HCT116 (cell line): Measurements from ENCODE around the gene MUTYH. TPM values are rescaled to one million over a fixed set of nuclear protein-coding genes. Genes with fewer than 3 reads are reported as not detected.

ENCODE experiments used
- ATAC-seq: fragments of 200-7000 bp; cut with Tn5 transposase; 2 replicates; pipeline ENCODE4 v1.9.1; 2020; ENCODE audit warnings: mild to moderate bottlenecking, moderate library complexity
- BruUV-seq: library from RNA; stranded (reverse); fragments of 400-500 nt; replicated peaks from 2 replicates; lab custom pipeline; 2021; lab: Mats Ljungman, UMichigan
- CTCF ChIA-PET: fragments of 300-600 bp; sonication (Branson Sonifier 250); formaldehyde crosslinking; loops from one replicate; lab custom pipeline; 2021; ENCODE audit warnings: antibody characterized with exemption; lab: Charles Lee
- POLR2A ChIA-PET: fragments of 300-600, 350-600 bp; sonication (Branson Sonifier 250); formaldehyde crosslinking; loops from one replicate; lab custom pipeline; 2021; ENCODE audit warnings: antibody characterized with exemption; lab: Charles Lee
- RAD21 ChIA-PET, 2 experiments: fragments of 300-600 bp; sonication (Branson Sonifier 250); formaldehyde crosslinking; loops; one replicate each; lab custom pipeline; 2023; ENCODE audit warnings: low total read pairs in 2 of 2; ENCODE audit not compliant: uncharacterized antibody in 2 of 2, unreplicated experiment in 2 of 2, low non-redundant PET in 1 of 2; lab: Charles Lee
- DNase-seq: peaks from one replicate; pipeline ENCODE4 v3.0.0-alpha.2; 2010; ENCODE audit warnings: low read depth, low spot score
- H2AFZ ChIP-seq: fragments of 200-600 bp; shearing (Covaris generic), sonication (generic); 2 replicates; pipeline ENCODE4 v1.6.1; 2017; ENCODE audit warnings: low read depth, mixed run types, mixed read lengths, antibody characterized with exemption, low read length; ENCODE audit not compliant: poor library complexity, severe bottlenecking
- H3K27ac ChIP-seq: 2 replicates; pipeline ENCODE4 v1.5.1; 2012; ENCODE audit warnings: low read depth, low read length
- H3K27me3 ChIP-seq: fragments of 200-600 bp; sonication (generic); 2 replicates; pipeline ENCODE4 v1.6.1; 2016; ENCODE audit warnings: mixed run types, low read length, mixed read lengths; ENCODE audit not compliant: insufficient read depth
- H3K36me3 ChIP-seq, 2 experiments: fragments of 200-500 bp in 1 of 2; fragments of 200-600 bp in 1 of 2; sonication (Bioruptor generic) in 1 of 2; sonication (generic) in 1 of 2; 2 replicates each; pipeline versions ENCODE4 v1.5.1 to v1.6.1; 2014 to 2016; ENCODE audit warnings: low read length in 2 of 2, inconsistent platforms in 1 of 2, mixed read lengths in 1 of 2, mixed run types in 1 of 2; ENCODE audit not compliant: insufficient read depth in 2 of 2, control insufficient read depth in 1 of 2
- H3K4me1 ChIP-seq, 2 experiments: fragments of 200-600 bp in 1 of 2; sonication (generic) in 1 of 2; 2 replicates each; pipeline versions ENCODE4 v1.5.1 to v1.6.1; 2012 to 2017; ENCODE audit warnings: low read length in 2 of 2, inconsistent platforms in 1 of 2, mild to moderate bottlenecking in 1 of 2, mixed read lengths in 1 of 2, mixed run types in 1 of 2, moderate library complexity in 1 of 2; ENCODE audit not compliant: insufficient read depth in 2 of 2, control insufficient read depth in 1 of 2
- H3K4me2 ChIP-seq: fragments of 200-600 bp; sonication (generic); 2 replicates; pipeline ENCODE4 v1.6.1; 2017; ENCODE audit warnings: mixed run types, low read length, mixed read lengths
- H3K4me3 ChIP-seq, 2 experiments: fragments of 200-600 bp in 1 of 2; sonication (generic) in 1 of 2; replicated peaks in 1 of 2; 2 replicates each; pipeline ENCODE4 v1.5.1; 2011 to 2016; ENCODE audit warnings: low read length in 2 of 2, control low read depth in 1 of 2, low read depth in 1 of 2, mild to moderate bottlenecking in 1 of 2, mixed read lengths in 1 of 2, mixed run types in 1 of 2
- H3K79me2 ChIP-seq: fragments of 200-600 bp; sonication (generic); 2 replicates; pipeline ENCODE4 v1.6.1; 2017; ENCODE audit warnings: mild to moderate bottlenecking, mixed run types, low read length, moderate library complexity, mixed read lengths; ENCODE audit not compliant: insufficient read depth
- H3K9ac ChIP-seq: fragments of 200-600 bp; sonication (generic); 2 replicates; pipeline ENCODE4 v1.6.1; 2016; ENCODE audit warnings: low read length, mixed read lengths
- H3K9me2 ChIP-seq: fragments of 200-600 bp; sonication (generic), shearing (Covaris generic); 2 replicates; pipeline ENCODE4 v1.6.1; 2017; ENCODE audit warnings: mixed run types, mild to moderate bottlenecking, moderate library complexity; ENCODE audit not compliant: insufficient read depth
- H3K9me3 ChIP-seq, 2 experiments: fragments of 200-500 bp in 1 of 2; fragments of 200-600 bp in 1 of 2; sonication (Bioruptor generic) in 1 of 2; sonication (generic) in 1 of 2; 2 replicates each; pipeline ENCODE4 v1.6.1; 2014 to 2017; ENCODE audit warnings: low read length in 2 of 2, mixed read lengths in 2 of 2, inconsistent platforms in 1 of 2, low read depth in 1 of 2, mild to moderate bottlenecking in 1 of 2, mixed run types in 1 of 2, moderate library complexity in 1 of 2; ENCODE audit not compliant: control insufficient read depth in 1 of 2, insufficient read depth in 1 of 2
- H4K20me1 ChIP-seq: fragments of 200-600 bp; sonication (generic), shearing (Covaris generic); 2 replicates; pipeline ENCODE4 v1.6.1; 2017; ENCODE audit warnings: mixed run types, mild to moderate bottlenecking, moderate library complexity; ENCODE audit not compliant: insufficient read depth
- ATF3 ChIP-seq: IDR thresholded peaks from 2 replicates; pipeline ENCODE4 v1.6.1; 2012
- CBX3 ChIP-seq: IDR thresholded peaks from 2 replicates; pipeline ENCODE4 v1.6.1; 2012; ENCODE audit warnings: low read depth
- CEBPB ChIP-seq: IDR thresholded peaks from 2 replicates; pipeline ENCODE4 v1.6.1; 2012; ENCODE audit warnings: low read depth
- CTCF ChIP-seq, 3 experiments: fragments of 200-600 bp in 1 of 3; sonication (generic) in 1 of 3; IDR thresholded peaks in 2 of 3; conservative IDR thresholded peaks in 1 of 3; 2 replicates each; pipeline ENCODE4 v1.5.1; 2012 to 2017; ENCODE audit warnings: low read depth in 2 of 3, low read length in 2 of 3, antibody characterized with exemption in 1 of 3, borderline replicate concordance in 1 of 3, control low read depth in 1 of 3, mild to moderate bottlenecking in 1 of 3, mixed read lengths in 1 of 3, mixed run types in 1 of 3, moderate library complexity in 1 of 3; ENCODE audit not compliant: insufficient read depth in 1 of 3
- ELF1 ChIP-seq: IDR thresholded peaks from 2 replicates; pipeline ENCODE4 v1.6.1; 2012; ENCODE audit warnings: low read depth, borderline replicate concordance
- EZH2 ChIP-seq: fragments of 200-600 bp; sonication (generic); IDR thresholded peaks from 2 replicates; pipeline ENCODE4 v1.6.1; 2017; ENCODE audit warnings: antibody characterized with exemption, mixed run types
- EZH2phosphoT487 ChIP-seq: fragments of 200-600 bp; IDR thresholded peaks from 2 replicates; pipeline ENCODE4 v1.6.1; 2018; ENCODE audit warnings: antibody characterized with exemption, borderline replicate concordance
- FOSL1 ChIP-seq: IDR thresholded peaks from 2 replicates; pipeline ENCODE4 v1.6.1; 2012; ENCODE audit warnings: low read depth
- JUND ChIP-seq: IDR thresholded peaks from 2 replicates; pipeline ENCODE4 v1.6.1; 2012
- POLR2A ChIP-seq: IDR thresholded peaks from 2 replicates; pipeline ENCODE4 v1.7.0; 2011; ENCODE audit warnings: borderline replicate concordance; ENCODE audit not compliant: insufficient read depth, insufficient read length; ENCODE audit errors: extremely low read depth
- POLR2AphosphoS5 ChIP-seq: IDR thresholded peaks from 2 replicates; pipeline ENCODE4 v1.6.1; 2011; ENCODE audit warnings: mild to moderate bottlenecking, low read depth, low read length, moderate library complexity
- REST ChIP-seq: IDR thresholded peaks from 2 replicates; pipeline ENCODE4 v1.6.1; 2012; ENCODE audit warnings: low read depth
- SIN3A ChIP-seq: IDR thresholded peaks from 2 replicates; pipeline ENCODE4 v1.6.1; 2012; ENCODE audit warnings: low read depth
- SP1 ChIP-seq: IDR thresholded peaks from 2 replicates; pipeline ENCODE4 v1.6.1; 2012; ENCODE audit warnings: low read depth
- TCF7L2 ChIP-seq: IDR thresholded peaks from 2 replicates; pipeline ENCODE4 v1.7.0; 2011; ENCODE audit warnings: borderline replicate concordance, inconsistent platforms; ENCODE audit not compliant: insufficient read depth, insufficient read length; ENCODE audit errors: extremely low read depth
- YY1 ChIP-seq: IDR thresholded peaks from 2 replicates; pipeline ENCODE4 v1.6.1; 2011; ENCODE audit warnings: low read length, low read depth, moderate library complexity, mild to moderate bottlenecking; ENCODE audit not compliant: insufficient replicate concordance; ENCODE audit errors: extremely low read depth
- ZBTB33 ChIP-seq: IDR thresholded peaks from 2 replicates; pipeline ENCODE4 v1.6.1; 2011; ENCODE audit warnings: mild to moderate bottlenecking, low read length, moderate library complexity; ENCODE audit not compliant: insufficient replicate concordance; ENCODE audit errors: extremely low read depth
- ZFX ChIP-seq: fragments of 450-650 bp; IDR thresholded peaks from 2 replicates; pipeline ENCODE4 v1.6.1; 2017
- ZNF274 ChIP-seq: fragments of 200-500 bp; sonication (Bioruptor generic); IDR thresholded peaks from 2 replicates; pipeline ENCODE4 v1.6.1; 2014; ENCODE audit warnings: mild to moderate bottlenecking, low read depth, low read length, inconsistent platforms
- intact Hi-C: fragments of 100-400 bp; cut with micrococcal nuclease; formaldehyde crosslinking; loops from 2 replicates; pipeline ENCODE4 v1.10.0; 2022
- total RNA-seq: library from RNA; stranded (reverse); gene quantifications from one replicate; pipeline ENCODE4 v1.2.1, GENCODE V29; 2021; ENCODE audit not compliant: unreplicated experiment

The MUTYH gene
- total RNA-seq, 1 experiment from 2014 or later: 44.8 TPM

GRCh38 chr1:45335855-45336324 is 4.3 kb downstream of the MUTYH start:
- Histone ChIP-seq H3K4me1 (peaks cover 15 to 48% of the 10 kb centered on the region in 2 experiments), H3K9me2 (no peaks in the 10 kb centered on the region), H3K27ac (peak overlapping the region; percentile 18; the same call in 1 of the 2 replicates), H3K9me3 (peaks cover 0 to 3% of the 10 kb centered on the region in 2 experiments; a peak in 1 of 4 replicates), H3K4me2 (peak overlapping the region; percentile 59), H3K9ac (peak overlapping the region; percentile 35), H3K79me2 (peaks cover 20% of the 10 kb centered on the region), H3K36me3 (peaks cover 0 to 11% of the 10 kb centered on the region in 2 experiments; a peak in 1 of 4 replicates), H2AFZ (no peak overlapping the region)
- RAD21 ChIA-PET: no interaction called here
- intact Hi-C loops: no loop called here
- DNase-seq: no peak
- POLR2A ChIA-PET: no interaction called here
- TF ChIP-seq TCF7L2 (no peak), ZNF274 (no peak), EZH2phosphoT487 (no peak), ATF3 (no peak), CEBPB (no peak), CTCF (IDR thresholded peaks at IDR 0.05 in 2 of 3, conservative IDR thresholded peaks at IDR 0.05 in 1 of 3; ENCODE audit: borderline replicate concordance in 1 of 3, insufficient read depth in 1 of 3, low read depth in 2 of 3, low read length in 2 of 3) (no peak), SIN3A (no peak), ZFX (no peak), POLR2A (no peak), POLR2AphosphoS5 (no peak), EZH2 (no peak), SP1 (no peak), CBX3 (no peak), JUND (no peak), REST (no peak), YY1 (no peak), ELF1 (no peak), ZBTB33 (no peak), FOSL1 (no peak)
- TF ChIP-seq, all 23 proteins: peak for 0
- CTCF ChIA-PET: no interaction called here
- H3K27me3 ChIP-seq: no peaks in the 10 kb centered on the region
- no TSS peak for BruUV-seq
- H3K4me3 ChIP-seq: peak overlapping the region in 1 of 2 experiments; percentile 26; a peak in 1 of 4 replicates
- no peaks in the 10 kb centered on the region for H4K20me1 ChIP-seq
- no peak for ATAC-seq
